NCI-H748 treated with DMSO at 0.1 percent for 48 hours (cell line): ENCODE data around the gene STX16.

Experiments
- DNase-seq: peaks from one replicate; lab custom pipeline; 2025; lab: John Stamatoyannopoulos, UW

STX16 gene

GRCh38 chr20:58677079-58677604 is 26.1 kb downstream of the STX16 start:
- DNase-seq, result peak; percentile 26

GRCh38 chr20:58677808-58678207 is 26.7 kb downstream of the STX16 start:
- DNase-seq, result no peak

- no peak for DNase-seq
Observed at GRCh38 chr20:58678806-58679205, 27.7 kb downstream of the STX16 start.

- DNase-seq, result no peak
Observed at GRCh38 chr20:58682656-58683531, 31.8 kb downstream of the STX16 start.

GRCh38 chr20:58684291-58684690 is 33.2 kb downstream of the STX16 start:
- DNase-seq, result no peak

- DNase-seq, result no peak
Observed at GRCh38 chr20:58685988-58686387, 34.9 kb downstream of the STX16 start.

GRCh38 chr20:58688414-58688813 is 37.3 kb downstream of the STX16 start:
- no peak for DNase-seq

GRCh38 chr20:58688840-58689239 is 37.8 kb downstream of the STX16 start:
- no peak for DNase-seq

GRCh38 chr20:58690396-58691135 is 39.5 kb downstream of the STX16 start:
- DNase-seq, result no peak

DNA sequence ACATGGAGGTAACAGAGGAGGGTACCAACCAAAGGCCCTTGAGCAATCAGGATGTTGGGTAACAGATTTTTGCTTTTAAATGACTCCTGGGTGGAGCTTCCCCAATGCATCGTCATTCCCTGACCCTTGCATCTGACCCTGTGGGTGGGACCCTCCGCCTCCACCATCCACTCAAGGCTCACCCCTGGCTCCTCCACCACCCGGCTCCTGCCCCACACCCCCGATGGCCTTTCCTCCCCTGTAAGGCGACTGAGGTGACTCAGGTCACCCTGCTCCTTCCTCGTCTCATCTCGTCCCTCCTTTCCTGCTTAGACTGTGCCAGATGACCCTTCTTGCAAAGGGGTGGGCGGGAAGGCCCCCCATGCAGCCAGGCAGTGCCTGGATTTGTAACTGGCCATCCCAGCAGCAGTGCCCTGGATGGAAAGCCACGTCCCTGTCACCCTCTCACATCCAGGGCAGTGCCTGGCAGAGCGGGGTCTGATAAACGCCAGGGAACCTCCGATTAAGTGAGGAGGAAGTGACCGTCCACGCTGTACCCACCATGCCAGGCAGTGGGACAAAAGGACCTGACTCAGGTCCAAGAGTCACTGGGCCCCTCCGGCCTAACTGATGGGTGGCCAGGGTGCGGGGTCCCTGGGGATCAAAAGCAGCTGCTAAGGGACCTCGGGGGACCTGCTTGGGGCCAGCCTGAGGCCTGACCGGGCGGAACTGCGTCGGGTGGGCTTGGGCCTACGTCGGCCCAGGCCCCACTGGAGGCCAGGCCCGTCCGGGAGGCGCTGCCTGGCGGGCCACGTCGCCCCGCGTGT is 40.9 kb downstream of the STX16 start:
- DNase-seq, result no peak

- DNase-seq, result no peak
Observed at GRCh38 chr20:58692579-58693225, 41.6 kb downstream of the STX16 start, which contains the start of gene NPEPL1. TSS of gene NPEPL1 (plus strand) at chr20:58692800. CDS start at chr20:58692901, 101 bp downstream.

DNA sequence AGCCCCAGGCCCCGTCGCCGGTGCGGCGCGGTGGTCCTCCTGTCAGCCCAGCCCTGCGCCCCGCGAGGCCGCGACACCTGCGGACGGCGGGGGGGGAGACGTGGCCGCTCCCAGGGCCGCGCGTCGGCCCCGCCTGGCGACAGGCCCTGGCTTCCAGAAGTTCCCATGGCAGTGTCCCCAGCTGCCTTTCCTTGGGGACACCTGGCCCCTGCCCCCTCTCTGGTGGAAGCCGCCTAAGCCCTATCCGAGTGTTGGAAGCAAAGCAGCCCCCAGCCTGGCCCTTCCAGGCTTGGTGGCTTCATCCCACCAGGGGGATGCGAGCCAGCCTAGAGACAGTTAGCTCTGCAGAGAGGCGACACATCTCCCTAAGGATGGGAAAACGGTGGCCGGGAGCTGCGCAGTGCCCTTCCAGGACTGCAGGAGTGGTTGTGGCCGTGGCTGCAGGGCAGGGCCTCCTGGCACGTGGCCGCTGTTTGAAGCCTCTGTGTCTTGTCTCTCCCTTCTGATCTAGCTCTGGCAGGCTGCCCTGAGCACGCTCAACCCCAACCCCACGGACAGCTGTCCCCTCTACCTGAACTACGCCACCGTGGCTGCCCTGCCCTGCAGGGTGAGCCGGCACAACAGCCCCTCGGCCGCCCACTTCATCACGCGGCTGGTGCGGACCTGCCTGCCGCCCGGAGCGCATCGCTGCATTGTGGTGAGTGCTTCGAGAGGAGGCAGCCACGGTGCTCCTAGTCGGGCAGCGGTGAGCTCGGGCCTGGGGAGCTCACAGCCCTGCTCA is 42.3 kb downstream of the STX16 start:
- no peak for DNase-seq

GRCh38 chr20:58694241-58695083 is 43.4 kb downstream of the STX16 start:
- no peak for DNase-seq

DNA sequence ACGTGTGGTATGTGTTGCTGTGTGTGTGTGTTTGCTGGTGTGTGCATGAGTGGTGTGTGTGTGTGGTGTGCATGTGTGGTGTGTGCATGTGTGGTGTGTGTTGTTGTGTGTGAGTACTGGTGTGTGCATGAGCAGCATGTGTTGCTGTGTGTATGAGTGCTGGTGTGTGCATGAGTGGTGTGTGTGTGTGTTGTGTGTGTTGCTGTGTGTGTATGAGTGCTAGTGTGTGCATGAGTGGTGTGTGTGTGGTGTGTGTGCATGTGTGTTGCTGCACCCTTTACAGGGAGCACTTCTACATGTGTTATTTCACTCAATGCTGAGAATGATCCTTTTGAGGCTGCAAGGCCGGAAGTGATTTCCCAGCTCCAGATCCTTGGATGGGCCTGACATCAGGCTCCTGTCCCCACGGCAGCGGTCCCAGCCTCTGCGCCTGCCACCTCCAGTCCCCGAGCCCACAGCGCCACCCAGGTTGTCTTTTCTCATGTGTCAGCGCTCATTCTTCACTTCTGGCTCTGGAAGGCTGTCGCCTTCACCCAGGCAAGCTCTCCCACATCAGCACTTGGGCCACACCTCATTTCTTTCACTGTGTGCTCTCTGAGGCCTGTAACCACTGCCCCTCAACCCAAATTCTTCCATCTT is 44.1 kb downstream of the STX16 start:
- DNase-seq, result no peak

DNA sequence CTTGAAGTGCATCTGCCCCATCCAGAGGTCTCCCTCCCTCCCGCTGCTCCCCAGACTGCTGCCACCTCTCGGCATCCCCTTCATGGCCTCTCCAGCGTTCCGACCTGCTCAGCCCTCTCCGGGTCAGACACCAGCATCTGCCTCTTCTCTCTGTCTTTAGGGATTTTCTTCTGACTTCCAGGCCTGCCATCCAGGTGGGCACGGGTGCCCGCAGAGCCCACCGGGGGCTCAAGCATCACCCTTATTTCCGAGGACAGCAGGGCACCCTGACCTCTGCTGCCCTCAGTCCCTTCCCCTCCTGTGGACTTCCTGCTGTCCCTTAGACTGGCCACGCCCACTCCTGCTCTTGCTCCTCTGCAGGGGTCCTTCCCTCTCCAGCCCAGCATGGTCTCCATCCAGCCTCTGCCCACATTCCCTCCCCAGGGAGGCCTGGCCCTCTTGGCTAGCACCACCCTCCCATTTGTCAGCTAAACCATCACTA is 44.9 kb downstream of the STX16 start:
- no peak for DNase-seq

- DNase-seq, result no peak
Observed at GRCh38 chr20:58696411-58696961, 45.4 kb downstream of the STX16 start.

DNA sequence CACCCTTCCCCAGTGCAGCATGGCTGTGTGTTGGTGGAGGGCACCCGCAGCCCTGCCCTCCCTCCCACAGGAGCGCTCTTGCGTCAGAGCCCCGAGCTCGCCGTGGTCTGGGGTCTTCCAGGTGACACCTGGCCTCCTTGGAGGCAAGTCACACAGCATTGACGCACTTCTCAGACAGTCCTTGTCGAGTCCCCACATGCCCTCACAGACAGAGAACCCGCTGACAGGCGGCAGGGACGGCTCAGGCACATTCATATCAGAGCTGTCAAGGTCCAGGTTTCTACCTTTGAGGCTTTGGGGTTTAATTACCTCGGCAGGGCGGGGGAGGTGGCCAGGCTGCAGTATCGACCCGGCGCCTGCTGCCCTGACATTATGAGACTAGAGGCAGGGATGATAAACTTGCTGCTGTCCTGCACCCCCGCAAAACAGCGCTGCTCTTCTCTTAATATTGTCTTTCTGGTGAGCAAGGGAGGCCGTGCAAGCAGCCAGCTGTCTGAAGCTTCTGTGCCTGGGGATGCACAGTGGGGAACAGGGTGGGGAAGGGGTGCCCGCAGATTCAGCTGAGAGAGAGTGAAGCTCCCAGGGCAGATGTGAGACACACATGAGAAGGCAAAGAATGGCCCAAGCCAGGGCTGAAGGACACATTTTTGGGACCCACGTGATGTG is 46.3 kb downstream of the STX16 start:
- DNase-seq, result no peak
